ENCODE measurements around the gene AUP1.

The AUP1 gene

GRCh38 chr2:74513605-74514367, 15.7 kb downstream of the AUP1 start:
- DNase-seq (ENCODE audit: low read depth in 2 of 2): no peak

- DNase-seq (ENCODE audit: low read depth in 2 of 2): no peak
Observed at GRCh38 chr2:74512744-74513604, 16.5 kb downstream of the AUP1 start.

GRCh38 chr2:74511104-74511989, 18.2 kb downstream of the AUP1 start:
- no peak for DNase-seq (ENCODE audit: low read depth in 2 of 2)

GRCh38 chr2:74510272-74510671, 19.2 kb downstream of the AUP1 start:
- DNase-seq (ENCODE audit: low read depth in 2 of 2): no peak

GRCh38 chr2:74507926-74508520, 21.5 kb downstream of the AUP1 start:
- DNase-seq (ENCODE audit: low read depth in 2 of 2): no peak

- peak; percentile 98 for DNase-seq (ENCODE audit: low read depth in 2 of 2)
Observed at GRCh38 chr2:74507145-74507925, 22.2 kb downstream of the AUP1 start, which contains the start of gene PCGF1. PCGF1 (minus strand) TSS chr2:74507695; CDS start chr2:74507668, 27 bp downstream.

GRCh38 chr2:74505448-74506246, 23.9 kb downstream of the AUP1 start:
- DNase-seq (ENCODE audit: low read depth in 2 of 2): no peak

GRCh38 chr2:74504591-74504990, 24.9 kb downstream of the AUP1 start:
- no peak for DNase-seq (ENCODE audit: low read depth in 2 of 2)

- no peak for DNase-seq (ENCODE audit: low read depth in 2 of 2)
Observed at GRCh38 chr2:74503506-74504475, 25.7 kb downstream of the AUP1 start.

GRCh38 chr2:74502720-74503505, 26.6 kb downstream of the AUP1 start:
- DNase-seq (ENCODE audit: low read depth in 2 of 2): peak in 1 of 2 donors; percentile 46

GRCh38 chr2:74502147-74502719, 27.3 kb downstream of the AUP1 start:
- no peak for DNase-seq (ENCODE audit: low read depth in 2 of 2)

- DNase-seq (ENCODE audit: low read depth in 2 of 2): no peak
Observed at GRCh38 chr2:74501335-74502071, 28.0 kb downstream of the AUP1 start.

GRCh38 chr2:74500578-74500946, 28.9 kb downstream of the AUP1 start:
- no peak for DNase-seq (ENCODE audit: low read depth in 2 of 2)

- no peak for DNase-seq (ENCODE audit: low read depth in 2 of 2)
Observed at GRCh38 chr2:74499940-74500577, 29.4 kb downstream of the AUP1 start.

GRCh38 chr2:74499267-74499939, 30.1 kb downstream of the AUP1 start, which contains the start of gene LBX2:
LBX2 (minus strand) TSS chr2:74499603; CDS start chr2:74499537, 66 bp downstream.
- DNase-seq (ENCODE audit: low read depth in 2 of 2): no peak
